Nephron (organoid): Measurements from ENCODE around the gene OTUD4.
A peak's percentile ranks its signal among the peaks of the same experiment; 100 is the strongest.
"Not testable (repeated sequence)": the region's sequence is repeated elsewhere in the genome, so short reads cannot be mapped to it uniquely, and the experiment has no call there.

Experiments used
- H3K27ac Mint-ChIP-seq, 3 experiments: 2 replicates each; pipeline ENCODE4 v1.8.0; 2020; ENCODE audit warnings: mixed read lengths in 3 of 3, mild to moderate bottlenecking in 2 of 3, moderate library complexity in 1 of 3
- H3K27me3 Mint-ChIP-seq: 2 replicates; pipeline ENCODE4 v1.8.0; 2021; ENCODE audit warnings: low read depth, mild to moderate bottlenecking, moderate library complexity, mixed read lengths
- H3K36me3 Mint-ChIP-seq: 2 replicates; pipeline ENCODE4 v1.8.0; 2020; ENCODE audit warnings: low read depth, mixed read lengths
- H3K4me1 Mint-ChIP-seq: 2 replicates; pipeline ENCODE4 v1.8.0; 2020; ENCODE audit warnings: mixed read lengths
- H3K4me3 Mint-ChIP-seq, 3 experiments: 2 replicates each; pipeline ENCODE4 v1.8.0; 2020; ENCODE audit warnings: mild to moderate bottlenecking in 3 of 3, mixed read lengths in 3 of 3, moderate library complexity in 2 of 3
- H3K9me3 Mint-ChIP-seq: 2 replicates; pipeline ENCODE4 v1.8.0; 2020; ENCODE audit warnings: mixed read lengths
- TF ChIP-seq, protein P1 (sequence below), 3 experiments: fragments of 200-600 bp; sonication (generic); IDR thresholded peaks; one replicate each; pipeline ENCODE4 v1.5.0; 2021; ENCODE audit warnings: antibody characterized with exemption in 3 of 3; ENCODE audit not compliant: unreplicated experiment in 3 of 3

Gene OTUD4, protein sequence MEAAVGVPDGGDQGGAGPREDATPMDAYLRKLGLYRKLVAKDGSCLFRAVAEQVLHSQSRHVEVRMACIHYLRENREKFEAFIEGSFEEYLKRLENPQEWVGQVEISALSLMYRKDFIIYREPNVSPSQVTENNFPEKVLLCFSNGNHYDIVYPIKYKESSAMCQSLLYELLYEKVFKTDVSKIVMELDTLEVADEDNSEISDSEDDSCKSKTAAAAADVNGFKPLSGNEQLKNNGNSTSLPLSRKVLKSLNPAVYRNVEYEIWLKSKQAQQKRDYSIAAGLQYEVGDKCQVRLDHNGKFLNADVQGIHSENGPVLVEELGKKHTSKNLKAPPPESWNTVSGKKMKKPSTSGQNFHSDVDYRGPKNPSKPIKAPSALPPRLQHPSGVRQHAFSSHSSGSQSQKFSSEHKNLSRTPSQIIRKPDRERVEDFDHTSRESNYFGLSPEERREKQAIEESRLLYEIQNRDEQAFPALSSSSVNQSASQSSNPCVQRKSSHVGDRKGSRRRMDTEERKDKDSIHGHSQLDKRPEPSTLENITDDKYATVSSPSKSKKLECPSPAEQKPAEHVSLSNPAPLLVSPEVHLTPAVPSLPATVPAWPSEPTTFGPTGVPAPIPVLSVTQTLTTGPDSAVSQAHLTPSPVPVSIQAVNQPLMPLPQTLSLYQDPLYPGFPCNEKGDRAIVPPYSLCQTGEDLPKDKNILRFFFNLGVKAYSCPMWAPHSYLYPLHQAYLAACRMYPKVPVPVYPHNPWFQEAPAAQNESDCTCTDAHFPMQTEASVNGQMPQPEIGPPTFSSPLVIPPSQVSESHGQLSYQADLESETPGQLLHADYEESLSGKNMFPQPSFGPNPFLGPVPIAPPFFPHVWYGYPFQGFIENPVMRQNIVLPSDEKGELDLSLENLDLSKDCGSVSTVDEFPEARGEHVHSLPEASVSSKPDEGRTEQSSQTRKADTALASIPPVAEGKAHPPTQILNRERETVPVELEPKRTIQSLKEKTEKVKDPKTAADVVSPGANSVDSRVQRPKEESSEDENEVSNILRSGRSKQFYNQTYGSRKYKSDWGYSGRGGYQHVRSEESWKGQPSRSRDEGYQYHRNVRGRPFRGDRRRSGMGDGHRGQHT

DNA sequence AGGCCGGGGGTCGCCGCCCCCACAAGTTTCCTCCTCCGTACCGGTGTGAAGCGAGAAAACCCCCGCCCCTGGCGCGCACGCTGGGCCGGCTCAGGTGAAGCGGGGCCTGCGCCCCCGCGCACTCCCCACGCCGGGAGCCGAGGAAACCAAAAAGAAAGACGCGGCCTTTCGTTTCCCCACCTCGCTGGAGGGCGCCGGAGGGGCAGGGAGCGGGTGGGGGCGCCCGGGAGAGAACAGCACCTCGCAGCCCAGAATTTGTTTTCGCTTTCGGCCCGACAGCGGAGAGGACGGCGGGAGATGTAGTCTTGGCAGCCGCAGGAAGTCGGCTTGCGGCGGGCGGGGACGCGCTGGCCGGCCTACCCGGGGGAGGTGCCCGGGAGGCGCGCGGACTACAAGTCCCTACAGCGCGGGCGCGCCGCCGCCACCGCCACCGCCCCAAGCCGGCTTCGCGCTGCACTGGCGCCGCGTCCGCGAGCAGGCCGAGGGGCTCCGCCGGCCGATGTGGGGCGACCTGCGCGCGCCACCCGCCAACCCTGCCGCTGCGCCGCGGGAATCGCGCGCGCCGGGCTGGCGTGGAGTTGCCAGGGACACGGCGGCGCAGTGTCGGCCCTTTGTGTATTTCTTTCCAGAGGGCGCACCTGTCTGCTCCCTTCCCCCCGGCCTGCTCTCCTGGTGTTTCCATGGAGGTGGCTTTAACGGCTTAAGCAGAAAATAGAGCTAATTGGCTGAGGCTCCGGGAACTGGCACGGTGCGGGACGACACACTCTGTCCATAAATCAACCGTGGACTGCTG lies at the start of gene OTUD4:
OTUD4 (minus strand) TSS at position 292 of the 793 bp plus-strand sequence. CDS start 616 bp downstream, outside the sequence.
- Mint-ChIP-seq H3K9me3 (no peaks in the 10 kb centered on the region), H3K4me1 (peaks cover 33% of the 10 kb centered on the region), H3K27me3 (no peaks in the 10 kb centered on the region), H3K27ac (peak within 1 kb of the TSS; percentile 94 to 98 (median 98)), H3K36me3 (no peaks in the 10 kb centered on the region), H3K4me3 (peak within 1 kb of the TSS; percentile 96 to 100 (median 98))
- TF ChIP-seq, protein P1, sequence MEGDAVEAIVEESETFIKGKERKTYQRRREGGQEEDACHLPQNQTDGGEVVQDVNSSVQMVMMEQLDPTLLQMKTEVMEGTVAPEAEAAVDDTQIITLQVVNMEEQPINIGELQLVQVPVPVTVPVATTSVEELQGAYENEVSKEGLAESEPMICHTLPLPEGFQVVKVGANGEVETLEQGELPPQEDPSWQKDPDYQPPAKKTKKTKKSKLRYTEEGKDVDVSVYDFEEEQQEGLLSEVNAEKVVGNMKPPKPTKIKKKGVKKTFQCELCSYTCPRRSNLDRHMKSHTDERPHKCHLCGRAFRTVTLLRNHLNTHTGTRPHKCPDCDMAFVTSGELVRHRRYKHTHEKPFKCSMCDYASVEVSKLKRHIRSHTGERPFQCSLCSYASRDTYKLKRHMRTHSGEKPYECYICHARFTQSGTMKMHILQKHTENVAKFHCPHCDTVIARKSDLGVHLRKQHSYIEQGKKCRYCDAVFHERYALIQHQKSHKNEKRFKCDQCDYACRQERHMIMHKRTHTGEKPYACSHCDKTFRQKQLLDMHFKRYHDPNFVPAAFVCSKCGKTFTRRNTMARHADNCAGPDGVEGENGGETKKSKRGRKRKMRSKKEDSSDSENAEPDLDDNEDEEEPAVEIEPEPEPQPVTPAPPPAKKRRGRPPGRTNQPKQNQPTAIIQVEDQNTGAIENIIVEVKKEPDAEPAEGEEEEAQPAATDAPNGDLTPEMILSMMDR (IDR thresholded peaks at IDR 0.05; ENCODE audit: unreplicated experiment in 3 of 3) = peak in 1 of 3 experiments; percentile 14

DNA sequence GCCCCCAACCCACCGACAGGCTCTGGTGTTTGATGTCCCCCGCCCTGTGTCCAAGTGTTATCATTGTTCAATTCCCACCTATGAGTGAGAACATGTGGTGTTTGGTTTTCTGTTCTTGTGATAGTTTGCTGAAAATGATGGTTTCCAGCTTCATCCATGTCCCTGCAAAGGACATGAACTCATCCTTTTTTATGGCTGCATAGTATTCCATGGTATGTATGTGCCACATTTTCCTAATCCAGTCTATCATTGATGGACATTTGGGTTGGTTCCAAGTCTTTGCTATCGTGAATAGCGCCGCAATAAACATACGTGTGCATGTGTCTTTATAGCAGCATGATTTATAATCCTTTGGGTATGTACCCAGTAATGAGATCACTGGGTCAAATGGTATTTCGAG lies 42.8 kb upstream of the OTUD4 start:
- not testable (repeated sequence) for H3K36me3 Mint-ChIP-seq, H3K4me1 Mint-ChIP-seq, H3K27me3 Mint-ChIP-seq, H3K4me3 Mint-ChIP-seq, H3K27ac Mint-ChIP-seq
- peaks cover 11% of the 10 kb centered on the region for H3K9me3 Mint-ChIP-seq

DNA sequence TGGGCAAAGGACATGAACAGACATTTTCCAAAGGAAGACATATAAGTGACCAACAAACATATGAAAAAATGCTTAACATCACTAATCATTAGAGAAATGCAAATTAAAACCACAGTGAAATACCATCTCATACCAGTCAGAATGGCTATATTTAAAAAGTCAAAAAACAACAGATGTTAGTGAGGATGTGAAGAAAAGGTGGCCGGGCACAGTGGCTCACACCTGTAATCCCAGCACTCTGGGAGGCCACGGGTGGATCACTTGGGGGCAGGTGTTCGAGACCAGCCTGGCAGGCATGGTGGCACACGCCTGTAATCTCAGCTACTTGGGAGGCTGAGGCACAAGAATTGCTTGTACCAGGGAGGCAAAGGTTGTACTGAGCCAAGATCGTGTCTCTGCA lies 41.1 kb upstream of the OTUD4 start:
- not testable (repeated sequence) for H3K36me3 Mint-ChIP-seq, H3K27ac Mint-ChIP-seq, H3K27me3 Mint-ChIP-seq, H3K9me3 Mint-ChIP-seq, H3K4me3 Mint-ChIP-seq
- H3K4me1 Mint-ChIP-seq = peaks cover 19% of the 10 kb centered on the region

DNA sequence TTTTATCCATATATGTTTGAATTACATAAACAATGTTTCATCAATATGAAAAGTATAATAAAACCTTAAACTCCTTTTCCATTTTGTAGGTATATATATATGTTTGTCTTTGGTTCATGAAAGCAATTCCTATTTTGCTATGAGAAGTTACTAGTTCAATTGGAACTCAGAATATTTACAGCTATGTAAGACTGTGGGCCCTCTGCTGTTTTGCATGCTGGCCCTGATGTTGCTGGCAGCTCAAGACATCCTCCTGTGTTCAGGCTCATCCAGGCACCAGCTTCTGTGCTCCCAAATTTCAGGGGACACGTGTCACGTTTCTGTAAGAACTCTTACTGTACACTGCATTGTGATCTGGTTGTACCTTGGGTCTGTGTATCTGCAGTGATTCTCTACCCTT lies 38.7 kb upstream of the OTUD4 start:
- TF ChIP-seq, protein P1 (IDR thresholded peaks at IDR 0.05; ENCODE audit: unreplicated experiment in 3 of 3) = no peak
- Mint-ChIP-seq H3K27ac (no peak overlapping the region), H3K4me1 (peaks cover 19% of the 10 kb centered on the region), H3K4me3 (no peak overlapping the region), H3K36me3 (no peaks in the 10 kb centered on the region), H3K27me3 (no peaks in the 10 kb centered on the region), H3K9me3 (peaks cover 9% of the 10 kb centered on the region)

DNA sequence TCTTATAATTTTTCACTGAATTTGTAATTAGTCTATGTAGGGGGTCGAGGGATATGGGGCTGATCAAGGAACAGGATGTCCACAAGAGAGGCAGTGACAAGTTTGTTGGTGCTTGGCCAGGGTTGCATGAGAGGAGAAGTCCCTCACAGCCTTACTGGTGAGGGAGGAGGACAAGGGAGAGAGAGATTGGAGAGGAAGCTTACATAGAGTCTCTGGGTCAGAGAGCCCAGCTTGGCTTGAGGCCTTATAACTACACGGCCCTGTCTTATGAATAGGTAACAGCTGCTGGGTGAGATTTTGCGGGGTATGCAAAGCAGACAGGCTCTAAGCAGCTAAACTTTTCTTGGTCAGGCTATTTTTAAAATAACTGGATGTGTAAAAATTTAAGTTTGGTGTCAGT lies 37.9 kb upstream of the OTUD4 start:
- H3K4me3 Mint-ChIP-seq = peak overlapping the region in 1 of 3 experiments; percentile 11
- TF ChIP-seq, protein P1 (IDR thresholded peaks at IDR 0.05; ENCODE audit: unreplicated experiment in 3 of 3) = no peak
- H3K9me3 Mint-ChIP-seq = peaks cover 5% of the 10 kb centered on the region
- peak overlapping the region; percentile 14 to 55 (median 53) for H3K27ac Mint-ChIP-seq
- peaks cover 19% of the 10 kb centered on the region for H3K4me1 Mint-ChIP-seq
- no peaks in the 10 kb centered on the region for H3K27me3 Mint-ChIP-seq
- no peaks in the 10 kb centered on the region for H3K36me3 Mint-ChIP-seq

DNA sequence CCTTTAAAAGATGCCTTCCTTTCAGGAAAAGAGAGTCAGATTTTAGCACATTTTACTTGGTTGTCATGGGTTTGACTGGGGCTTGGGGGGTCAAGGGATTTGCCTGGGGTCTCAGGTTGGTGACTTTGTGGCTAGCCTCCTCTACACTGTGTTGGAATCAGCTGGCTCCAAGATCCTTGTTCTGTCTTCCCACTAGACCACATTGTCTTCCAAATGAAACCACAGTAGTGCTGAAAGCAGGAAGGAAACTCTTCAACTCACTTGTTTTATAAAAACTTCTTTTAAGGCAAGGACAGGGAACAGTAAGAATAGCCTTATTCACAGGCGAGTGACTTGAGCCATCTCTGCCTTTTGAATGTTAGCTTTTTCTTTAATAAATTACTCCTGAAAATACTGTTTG lies 37.0 kb upstream of the OTUD4 start:
- Mint-ChIP-seq H3K36me3 (no peaks in the 10 kb centered on the region), H3K9me3 (peaks cover 8% of the 10 kb centered on the region), H3K4me3 (no peak overlapping the region), H3K4me1 (peaks cover 19% of the 10 kb centered on the region), H3K27ac (peak overlapping the region in 1 of 3 experiments; percentile 20), H3K27me3 (no peaks in the 10 kb centered on the region)
- TF ChIP-seq, protein P1 (IDR thresholded peaks at IDR 0.05; ENCODE audit: unreplicated experiment in 3 of 3) = no peak
